ENCODE results near the gene CERS6.

The CERS6 gene

DNA sequence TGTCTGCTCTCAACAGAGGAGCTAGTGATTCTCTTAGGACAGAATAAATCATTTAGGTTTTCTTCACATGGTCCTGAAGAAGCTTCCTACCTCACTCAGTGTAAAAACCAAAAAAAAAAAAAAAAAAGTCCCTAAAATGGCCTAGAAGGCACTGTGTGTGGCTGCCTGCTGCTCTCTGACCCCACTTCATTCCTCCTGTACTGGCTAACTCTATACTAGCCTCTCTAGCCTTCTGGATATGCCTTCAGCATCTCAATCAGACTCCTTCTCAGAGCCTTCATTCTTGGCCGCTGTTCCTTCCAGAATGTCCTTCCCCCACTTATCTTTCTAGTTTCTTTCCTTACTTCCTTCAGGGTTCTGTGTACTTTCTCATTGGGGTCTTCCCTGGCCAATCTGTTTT is 82.1 kb downstream of the CERS6 start:
- no peak for DNase-seq

- no peak for DNase-seq
These were observed 82.5 kb downstream of the CERS6 start for GRCh38 chr2:168538534-168538933.

GRCh38 chr2:168539945-168540344 is 83.9 kb downstream of the CERS6 start:
- no peak for DNase-seq

DNA sequence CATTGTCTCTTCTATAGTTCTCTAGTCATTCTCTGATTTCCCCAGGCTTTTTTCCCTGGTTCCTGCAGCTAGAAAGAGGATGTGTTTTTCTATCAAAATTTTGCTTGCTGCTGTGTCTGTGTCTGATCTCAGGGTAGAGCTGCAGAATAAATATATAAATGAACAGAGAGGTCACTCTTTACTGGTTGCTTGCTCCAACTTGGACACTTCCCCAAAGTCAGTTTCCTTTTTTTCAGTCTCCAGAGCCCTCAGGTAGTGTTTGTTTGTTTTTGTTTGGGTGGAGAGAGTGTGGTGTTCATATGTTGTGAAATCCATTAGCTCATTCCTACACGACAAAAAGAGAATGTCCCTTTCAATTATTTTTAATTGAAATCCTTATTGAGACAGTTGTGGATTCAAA is 85.8 kb downstream of the CERS6 start:
- DNase-seq: no peak

GRCh38 chr2:168543037-168543436 is 87.0 kb downstream of the CERS6 start:
- no peak for DNase-seq

GRCh38 chr2:168543935-168544334 is 87.9 kb downstream of the CERS6 start:
- no peak for DNase-seq

DNA sequence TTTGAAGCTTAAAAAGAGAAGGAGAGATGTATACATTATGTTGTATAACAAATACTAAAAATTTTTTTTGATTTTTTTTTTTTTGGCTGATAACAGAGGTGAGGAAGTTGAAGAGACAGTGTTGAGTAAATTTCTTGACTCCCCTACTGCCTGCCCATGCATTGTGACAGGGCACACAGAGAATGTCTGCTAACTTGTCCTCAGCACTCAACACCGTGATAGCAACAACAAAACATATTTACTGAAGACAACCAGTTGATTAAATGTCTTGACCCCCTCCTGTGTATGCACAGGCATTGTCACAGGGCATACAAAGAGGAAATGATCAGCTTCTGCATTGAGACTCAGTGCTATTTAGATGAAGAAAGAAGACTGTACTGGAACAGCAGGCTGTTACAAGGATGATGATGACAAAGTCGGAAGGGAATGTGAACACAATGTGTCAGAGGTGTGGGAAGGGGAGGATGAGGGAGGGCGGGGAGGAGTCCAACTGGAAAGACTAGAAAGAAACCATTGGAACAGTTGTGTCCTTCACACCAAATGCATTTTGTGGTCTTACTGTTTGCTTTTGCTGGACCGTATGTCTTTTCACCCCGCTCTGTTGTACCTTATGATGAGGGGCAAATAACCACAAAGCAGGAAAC is 89.5 kb downstream of the CERS6 start:
- no peak for DNase-seq

- DNase-seq: no peak
These were observed 94.6 kb downstream of the CERS6 start for GRCh38 chr2:168550670-168551069.

DNA sequence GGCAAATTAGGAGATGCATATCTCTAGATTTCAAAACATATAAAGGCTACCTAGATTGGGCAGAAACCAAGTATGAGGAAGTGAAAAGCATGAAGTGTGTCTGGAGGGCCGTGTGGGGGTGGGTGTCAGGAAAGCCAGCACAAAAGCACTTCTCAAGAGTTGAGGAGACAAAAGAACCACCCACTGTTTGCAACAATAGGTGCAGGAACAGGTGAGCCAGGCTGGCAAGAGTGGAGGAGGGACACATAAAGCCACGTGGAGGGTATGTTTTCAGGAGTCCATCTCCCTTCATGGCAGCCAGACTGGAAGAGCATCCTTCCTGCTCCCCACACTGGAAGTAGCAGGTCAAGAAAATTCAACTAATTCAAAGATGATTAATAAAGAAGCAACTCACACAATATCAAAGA is 96.4 kb downstream of the CERS6 start:
- DNase-seq: no peak

- no peak for DNase-seq
These were observed 99.2 kb downstream of the CERS6 start for GRCh38 chr2:168555283-168555682.

- DNase-seq: no peak
These were observed 103.1 kb downstream of the CERS6 start for GRCh38 chr2:168559187-168559586.

DNA sequence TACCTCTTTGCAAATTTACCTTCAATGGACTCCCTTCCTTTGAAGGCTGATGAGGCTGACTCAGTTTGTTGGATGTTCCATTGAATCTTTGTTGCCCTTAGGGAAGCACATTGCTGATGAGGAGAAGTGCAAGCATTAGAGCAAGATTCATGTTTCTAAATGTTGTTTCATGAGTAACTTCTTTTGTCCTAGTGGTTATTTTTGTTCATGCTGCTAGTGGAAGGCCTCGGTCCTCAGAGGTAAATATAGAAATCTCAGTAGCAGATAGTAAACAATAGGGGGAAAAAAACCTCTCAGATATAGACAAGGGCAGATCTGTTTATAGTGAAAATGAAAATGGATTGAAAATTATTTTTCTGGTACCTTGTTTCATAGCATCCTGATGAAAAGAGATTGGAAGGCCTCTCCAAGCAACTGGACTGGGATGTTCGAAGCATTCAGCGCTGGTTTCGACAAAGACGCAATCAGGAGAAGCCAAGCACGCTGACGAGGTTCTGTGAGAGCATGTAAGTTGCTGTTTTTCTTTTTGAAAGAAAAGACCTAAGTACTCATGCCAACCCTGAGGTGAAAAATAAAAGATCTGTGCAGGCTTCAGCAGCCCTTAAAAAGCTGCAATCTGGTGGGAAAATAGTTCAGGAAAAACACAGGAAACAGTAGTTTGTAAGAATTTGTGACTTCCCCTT is 104.9 kb downstream of the CERS6 start:
- DNase-seq: no peak

DNA sequence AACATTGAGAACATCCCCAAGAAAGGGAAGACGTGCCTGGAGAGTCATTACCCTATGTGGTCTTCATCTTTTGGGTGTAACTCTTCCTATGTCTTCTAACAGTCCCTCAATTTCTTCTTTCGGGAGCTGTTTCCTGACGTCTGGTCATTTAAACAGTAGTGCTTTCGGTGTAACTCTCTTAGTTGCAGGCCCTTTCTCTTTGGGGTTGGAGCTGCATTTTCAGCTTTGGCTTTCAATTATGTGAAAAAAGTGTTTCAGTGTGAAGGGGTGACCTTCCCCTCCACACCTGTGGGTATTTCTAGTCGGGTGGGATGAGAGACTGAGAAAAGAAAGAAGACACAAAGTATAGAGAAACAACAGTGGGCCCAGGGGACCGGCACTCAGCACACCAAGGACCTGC is 105.9 kb downstream of the CERS6 start:
- no peak for DNase-seq

DNA sequence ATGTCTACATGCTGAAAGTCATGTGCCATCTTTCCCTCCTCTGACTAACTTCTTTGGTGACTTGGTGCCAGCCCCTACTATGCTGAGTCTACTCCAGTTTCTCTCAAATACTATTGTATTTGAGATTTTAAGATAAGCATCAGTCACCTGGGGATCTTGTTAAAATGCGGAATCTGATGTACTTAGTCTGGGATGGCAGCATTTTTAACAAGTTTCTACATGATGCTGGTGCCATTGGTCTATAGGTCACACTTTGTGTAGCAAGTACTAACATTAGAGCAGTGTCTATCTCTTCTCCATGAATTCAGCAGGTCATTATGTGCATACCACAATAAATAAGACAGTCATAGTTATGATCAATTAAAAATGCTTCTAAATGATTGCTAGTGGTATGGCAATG is 106.9 kb downstream of the CERS6 start:
- no peak for DNase-seq

- DNase-seq: no peak
These were observed 108.6 kb downstream of the CERS6 start for GRCh38 chr2:168564641-168565040.

- no peak for DNase-seq
These were observed 109.0 kb downstream of the CERS6 start for GRCh38 chr2:168565112-168565511.

DNA sequence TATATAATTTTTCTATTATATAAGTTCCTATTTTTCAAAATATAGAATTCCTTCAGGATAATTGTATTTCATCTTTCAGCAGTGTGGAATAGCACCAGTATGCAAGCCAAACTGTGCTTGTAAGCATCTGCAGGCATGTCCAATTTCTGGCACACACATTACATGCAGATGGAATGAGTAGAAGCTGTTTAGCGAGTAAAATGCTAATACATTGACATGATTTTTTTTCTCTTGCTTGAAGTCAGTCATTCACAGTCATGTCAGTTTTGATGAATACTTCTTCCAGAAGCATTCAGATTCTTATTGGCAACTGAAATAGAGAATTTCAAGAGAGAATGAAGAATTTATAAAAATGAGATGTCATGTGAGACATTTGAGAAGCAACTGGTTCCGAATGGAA is 109.4 kb downstream of the CERS6 start:
- no peak for DNase-seq

DNA sequence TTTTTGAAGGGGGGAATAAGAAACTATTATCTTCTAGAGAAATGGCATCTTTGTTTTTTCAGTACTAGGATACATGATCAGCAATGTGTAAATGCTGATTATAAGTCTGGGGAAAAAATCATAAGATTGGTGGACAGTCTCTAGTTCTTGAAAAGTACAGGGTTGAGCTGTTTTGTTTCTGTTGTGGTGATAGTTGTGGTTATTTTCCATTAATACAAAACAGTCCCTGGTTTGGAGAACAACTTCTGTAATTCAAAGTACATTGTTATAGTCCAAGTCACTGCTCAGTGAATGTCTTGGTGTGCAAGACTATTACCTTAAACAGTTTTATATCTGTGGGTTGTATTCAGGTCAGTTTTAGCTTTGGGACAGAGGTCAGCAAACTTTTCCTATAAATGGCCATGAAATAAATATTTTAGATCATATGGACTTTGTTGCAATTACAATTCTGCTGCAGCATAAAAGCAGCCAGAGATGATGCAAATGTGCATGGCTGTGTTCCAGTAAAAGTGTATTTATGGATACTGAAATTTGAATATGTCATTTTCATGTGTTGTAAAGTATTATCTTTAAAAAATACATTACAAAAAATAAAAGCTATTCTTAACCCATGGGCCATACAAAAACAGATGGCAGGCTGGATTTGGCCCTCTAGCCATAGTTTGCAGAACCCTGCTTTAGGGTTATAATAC is 111.0 kb downstream of the CERS6 start:
- no peak for DNase-seq

- no peak for DNase-seq
These were observed 111.8 kb downstream of the CERS6 start for GRCh38 chr2:168567836-168568235.

DNA sequence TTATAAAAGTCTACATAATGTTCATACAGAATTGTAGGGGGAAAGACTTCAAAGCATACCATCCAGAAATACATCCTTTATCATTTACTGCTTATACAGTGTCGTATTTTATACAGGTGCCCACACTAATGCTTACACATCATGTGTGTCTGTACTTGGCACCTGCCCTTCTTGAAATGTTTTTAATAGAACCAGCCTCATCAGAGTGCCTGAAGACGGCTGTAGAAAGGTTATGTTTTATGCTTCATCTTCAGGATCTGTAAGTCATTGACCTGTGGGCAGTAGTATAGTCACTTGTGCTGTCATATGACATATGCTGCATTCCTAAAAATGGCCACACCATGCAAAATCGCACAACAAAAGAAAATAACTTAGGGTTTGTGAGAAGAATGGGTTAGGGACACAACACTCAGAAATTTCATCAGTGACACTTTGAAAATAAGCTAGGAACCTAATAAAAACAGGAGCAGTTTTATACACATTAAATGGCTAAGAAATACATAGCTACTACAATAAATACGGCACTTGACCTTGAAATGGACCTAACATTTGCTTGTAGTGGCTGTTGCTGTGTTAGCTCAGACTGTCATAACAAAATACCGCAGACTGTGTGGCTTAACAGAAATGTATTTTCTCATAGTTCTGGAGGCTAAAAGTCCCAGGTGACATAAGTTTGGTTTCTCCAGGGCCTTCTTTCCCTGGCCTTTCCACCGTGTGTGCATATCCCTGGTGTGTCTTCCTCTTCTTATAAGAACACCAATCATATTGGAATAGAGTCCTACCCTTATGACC is 112.6 kb downstream of the CERS6 start:
- DNase-seq: no peak

DNA sequence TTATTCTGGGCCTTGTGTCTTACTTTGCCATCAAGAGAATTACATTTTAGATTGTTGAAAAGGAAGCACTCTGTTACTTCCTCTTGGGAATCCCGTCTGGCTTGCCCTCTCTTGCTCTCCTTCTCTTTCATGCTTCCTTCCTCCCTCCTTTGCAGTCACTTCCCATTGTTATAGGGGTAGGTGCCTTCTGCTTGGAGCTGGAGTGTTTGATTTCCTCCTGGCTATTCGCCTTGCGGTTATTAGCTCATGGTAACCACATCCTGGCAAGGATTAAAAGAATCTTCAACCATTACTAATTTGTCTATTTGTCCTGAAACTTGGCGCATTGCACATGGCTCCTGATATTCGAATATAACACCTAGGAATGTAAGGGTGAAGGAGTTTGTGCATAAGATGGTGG is 115.0 kb downstream of the CERS6 start:
- DNase-seq: no peak

GRCh38 chr2:168573128-168573903 is 117.2 kb downstream of the CERS6 start:
- no peak for DNase-seq
